RWPE2 (cell line): ENCODE measurements around the gene ATG4B.

Experiments
- ATAC-seq: fragments of 200-7000 bp; cut with Tn5 transposase; 3 replicates; pipeline ENCODE4 v1.9.1; 2021; ENCODE audit warnings: low read depth
- DNase-seq: peaks from one replicate; pipeline ENCODE4 v3.0.0-alpha.2; 2020; ENCODE audit warnings: low spot score
- H3K27ac ChIP-seq: fragments of 450-650 bp; 2 replicates; pipeline ENCODE4 v1.5.1; 2017; ENCODE audit warnings: mild to moderate bottlenecking; ENCODE audit not compliant: poor library complexity, severe bottlenecking
- H3K27me3 ChIP-seq: fragments of 250-450 bp; sonication (Bioruptor Pico); 2 replicates; pipeline ENCODE4 v1.5.1; 2021; ENCODE audit warnings: mild to moderate bottlenecking, moderate library complexity; ENCODE audit not compliant: insufficient read depth, poor library complexity, severe bottlenecking
- H3K36me3 ChIP-seq: fragments of 250-450 bp; sonication (Bioruptor Pico); 2 replicates; pipeline ENCODE4 v1.5.1; 2020; ENCODE audit warnings: low read depth, mild to moderate bottlenecking, moderate library complexity
- H3K4me1 ChIP-seq: fragments of 250-450 bp; sonication (Bioruptor Pico); 2 replicates; pipeline ENCODE4 v1.5.1; 2021; ENCODE audit warnings: mild to moderate bottlenecking, moderate library complexity; ENCODE audit not compliant: insufficient read depth, poor library complexity, severe bottlenecking
- H3K4me3 ChIP-seq: fragments of 250-450 bp; sonication (Bioruptor Pico); 2 replicates; pipeline ENCODE4 v1.5.1; 2021; ENCODE audit warnings: mild to moderate bottlenecking, moderate library complexity; ENCODE audit not compliant: severe bottlenecking
- H3K9me3 ChIP-seq: fragments of 250-450 bp; sonication (Bioruptor Pico); 2 replicates; pipeline ENCODE4 v1.5.1; 2021; ENCODE audit warnings: mild to moderate bottlenecking, moderate library complexity; ENCODE audit not compliant: severe bottlenecking
- CTCF ChIP-seq: fragments of 450-650 bp; IDR thresholded peaks from one replicate; pipeline ENCODE4 v1.5.1; 2017; ENCODE audit warnings: mild to moderate bottlenecking, moderate library complexity; ENCODE audit not compliant: poor library complexity, severe bottlenecking

ATG4B gene

DNA sequence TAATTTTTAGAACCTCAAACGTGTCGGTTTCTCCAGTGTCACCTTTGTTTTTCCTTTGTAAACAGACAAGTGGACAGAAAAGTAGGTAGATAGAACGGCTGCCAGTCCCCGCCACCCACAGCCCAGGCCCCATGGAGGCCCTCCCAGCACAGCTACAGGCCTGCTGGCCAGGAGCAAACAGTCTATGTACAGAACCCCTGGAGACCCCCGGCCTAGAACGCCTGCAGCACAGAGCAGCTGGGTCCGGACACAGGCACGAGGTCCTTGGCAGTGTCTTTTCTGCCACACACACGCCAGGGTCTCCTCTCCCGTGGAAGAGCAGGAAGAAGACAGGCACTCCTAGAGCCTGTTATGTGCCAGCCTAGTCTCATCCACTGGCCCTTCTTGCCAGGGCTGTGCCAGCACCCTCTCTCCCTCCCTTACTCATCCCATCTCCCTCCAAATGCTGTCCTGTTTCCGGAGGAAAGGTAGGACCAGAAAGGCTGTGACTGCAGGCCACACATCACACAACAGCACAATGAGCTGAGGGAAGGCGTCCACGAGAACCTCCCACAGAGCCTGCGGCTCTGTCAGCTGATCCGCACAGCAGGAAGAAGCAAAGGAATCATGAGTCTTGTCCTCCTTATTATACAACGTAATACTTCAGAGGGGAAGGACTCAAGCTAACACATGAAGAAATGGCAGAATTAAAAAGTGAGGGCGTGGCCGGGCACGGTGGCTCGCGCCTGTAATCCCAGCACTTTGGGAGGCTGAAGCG lies 41.5 kb downstream of the ATG4B start:
- Histone ChIP-seq H3K4me3 (no peak overlapping the region), H3K27me3 (no peaks in the 10 kb centered on the region), H3K36me3 (peaks cover 74% of the 10 kb centered on the region), H3K27ac (no peak overlapping the region), H3K9me3 (no peaks in the 10 kb centered on the region), H3K4me1 (peaks cover 4% of the 10 kb centered on the region)
- TF ChIP-seq CTCF, result no peak
- ATAC-seq (no peak), DNase-seq (no peak)

DNA sequence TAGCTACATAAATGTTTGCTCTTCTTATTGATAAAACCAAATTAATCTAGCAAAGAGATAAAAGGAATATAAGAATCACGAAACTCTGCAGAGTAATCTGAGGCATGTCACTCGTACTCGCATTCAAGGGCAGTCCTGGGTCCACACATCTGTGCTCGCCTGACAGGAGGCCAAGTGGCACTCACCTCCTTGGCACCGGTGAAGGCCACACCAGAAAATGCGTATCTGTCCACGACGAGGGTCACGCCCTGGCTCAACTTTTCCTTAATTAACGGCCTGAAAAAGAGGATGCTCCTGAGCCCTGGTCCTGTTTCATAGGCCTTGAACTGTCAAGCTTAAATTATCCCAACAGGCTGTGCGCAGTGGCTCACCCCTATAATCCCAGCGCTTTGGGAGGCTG lies 42.6 kb downstream of the ATG4B start:
- no peaks in the 10 kb centered on the region for H3K9me3 ChIP-seq
- TF ChIP-seq CTCF, result no peak
- no peak for ATAC-seq
- no peak overlapping the region for H3K4me3 ChIP-seq
- H3K27me3 ChIP-seq, result no peaks in the 10 kb centered on the region
- DNase-seq, result no peak
- H3K27ac ChIP-seq, result no peak overlapping the region
- peaks cover 4% of the 10 kb centered on the region for H3K4me1 ChIP-seq
- H3K36me3 ChIP-seq, result peaks cover 85% of the 10 kb centered on the region

GRCh38 chr2:241680827-241681599 lies 43.5 kb downstream of the ATG4B start:
- DNase-seq (no peak), ATAC-seq (peak; percentile 65)
- Histone ChIP-seq H3K4me3 (no peak overlapping the region), H3K36me3 (peaks cover 92% of the 10 kb centered on the region), H3K4me1 (peaks cover 4% of the 10 kb centered on the region), H3K27me3 (no peaks in the 10 kb centered on the region), H3K9me3 (no peaks in the 10 kb centered on the region), H3K27ac (no peak overlapping the region)
- TF ChIP-seq CTCF, result no peak

GRCh38 chr2:241686324-241686649 lies 48.8 kb downstream of the ATG4B start:
- H3K36me3 ChIP-seq, result peaks cover 59% of the 10 kb centered on the region

More at GRCh38 chr2:241686324-241686649, 48.8 kb downstream of the ATG4B start:
- no peak for DNase-seq
- H3K4me3 ChIP-seq, result peak overlapping the region; percentile 86
- TF ChIP-seq CTCF, result no peak
- H3K27me3 ChIP-seq, result no peaks in the 10 kb centered on the region
- no peaks in the 10 kb centered on the region for H3K9me3 ChIP-seq
- H3K27ac ChIP-seq, result peak overlapping the region; percentile 67
- no peak; the same call in 2 of the 3 replicates for ATAC-seq
- peaks cover 6% of the 10 kb centered on the region for H3K4me1 ChIP-seq
